GM12875 (cell line): Measurements from ENCODE around the gene KRAS.

ENCODE experiments used
- H3K4me3 ChIP-seq: one replicate; pipeline ENCODE4 v1.5.1; 2011; ENCODE audit warnings: low read depth, low read length, control low read depth
- CTCF ChIP-seq: IDR thresholded peaks from 2 replicates; pipeline ENCODE4 v1.5.1; 2011; ENCODE audit warnings: low read depth, mild to moderate bottlenecking, control low read depth, inconsistent platforms, low read length, moderate library complexity, borderline replicate concordance; ENCODE audit not compliant: insufficient read depth

The KRAS gene

DNA sequence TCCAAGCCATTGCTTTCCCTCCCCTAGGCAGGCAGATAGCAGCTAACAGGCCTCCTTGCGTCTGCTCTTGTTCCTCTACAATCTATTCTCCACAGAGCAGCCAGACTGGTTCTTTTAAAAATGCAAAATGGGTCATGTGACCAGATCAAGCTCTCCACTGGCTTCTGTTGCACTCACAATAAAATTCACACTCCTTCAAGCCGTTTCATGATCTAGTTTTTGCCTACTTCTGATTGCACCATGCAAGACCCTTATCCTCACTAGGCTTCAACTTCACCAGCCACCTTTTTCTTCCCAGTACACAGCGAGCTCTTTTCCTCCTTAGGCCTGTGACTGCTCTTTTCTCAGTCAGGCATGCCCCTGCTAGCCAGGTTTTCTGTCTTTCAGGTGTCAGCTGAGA, 6.1 kb upstream of the KRAS start:
- no peak for TF ChIP-seq CTCF
- H3K4me3 ChIP-seq: no peak overlapping the region

GRCh38 chr12:25256005-25256404, 5.3 kb upstream of the KRAS start:
- no peak overlapping the region for H3K4me3 ChIP-seq
- TF ChIP-seq CTCF: no peak

DNA sequence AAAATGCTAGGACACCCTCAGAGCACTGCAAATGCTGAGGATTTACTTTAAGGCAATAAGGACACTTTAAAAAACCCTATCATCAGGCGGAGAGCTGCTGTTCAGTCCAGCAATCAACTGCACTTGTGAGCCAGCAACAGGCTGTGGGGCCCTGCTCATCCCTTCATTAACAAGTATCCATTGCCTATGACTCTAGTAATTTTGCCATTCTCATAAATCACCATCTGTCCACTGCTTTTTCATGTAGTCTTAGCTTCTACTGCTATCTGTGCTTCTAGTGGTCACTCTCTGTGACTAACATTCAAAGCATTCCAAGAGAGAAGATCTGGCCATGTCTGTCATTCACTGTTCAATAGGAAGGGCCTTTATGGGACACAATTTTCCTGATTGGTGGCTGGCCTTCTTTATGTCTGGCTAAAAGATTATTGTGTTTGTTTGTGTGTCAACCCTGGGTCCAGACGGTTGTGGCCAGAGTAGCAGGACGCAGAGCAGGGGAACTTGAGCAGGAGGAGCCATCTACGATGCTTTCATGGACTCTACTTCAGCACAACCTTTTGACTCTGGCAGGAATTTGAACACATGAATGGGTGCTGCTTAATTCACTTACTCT, 3.6 kb upstream of the KRAS start:
- no peak overlapping the region for H3K4me3 ChIP-seq
- TF ChIP-seq CTCF: no peak

- TF ChIP-seq CTCF: no peak
- no peak overlapping the region for H3K4me3 ChIP-seq
These were observed 2.8 kb upstream of the KRAS start for GRCh38 chr12:25253371-25254068.

GRCh38 chr12:25252946-25253345, 2.2 kb upstream of the KRAS start:
- no peak for TF ChIP-seq CTCF
- H3K4me3 ChIP-seq: no peak overlapping the region

DNA sequence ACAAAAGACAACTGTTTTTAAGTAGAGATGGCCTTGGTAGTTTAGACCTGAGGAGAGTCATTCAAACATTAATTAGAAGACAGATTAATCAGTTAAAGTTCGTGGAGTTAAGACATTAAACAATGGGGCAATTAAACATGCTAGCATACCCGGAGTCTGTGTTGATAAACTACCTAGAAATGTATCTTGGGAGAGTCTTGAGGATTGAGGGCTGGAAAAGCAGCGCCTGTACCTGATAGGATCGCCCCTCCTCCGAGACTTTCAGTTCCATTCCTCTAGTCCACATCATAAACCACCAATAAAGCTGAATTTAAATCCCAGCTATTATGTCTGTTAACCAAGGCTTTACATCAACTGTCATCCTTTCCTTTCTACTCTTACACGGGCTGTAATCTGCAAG, 1.0 kb upstream of the KRAS start:
- no peak for TF ChIP-seq CTCF
- no peak overlapping the region for H3K4me3 ChIP-seq
